Keratinocyte (primary cell): ENCODE results near the gene ITSN1. TPM values are rescaled to one million over a fixed set of nuclear protein-coding genes. Genes with fewer than 3 reads are reported as not detected.
A peak's percentile ranks its signal among the peaks of the same experiment; 100 is the strongest.
"Not testable (repeated sequence)": the region's sequence is repeated elsewhere in the genome, so short reads cannot be mapped to it uniquely, and the experiment has no call there.

Experiments used
- DNase-seq: peaks from one replicate; pipeline ENCODE4 v3.0.0-alpha.2; 2011; ENCODE audit warnings: low read depth, missing footprints, low spot score
- FAIRE-seq: peaks from 2 replicates; lab custom pipeline; 2011; peaks lifted over from hg19 to GRCh38; lab: Jason Lieb, UNC
- H2AFZ ChIP-seq: 2 replicates; pipeline ENCODE4 v1.6.0; 2012; ENCODE audit warnings: low read length, control low read depth, inconsistent platforms; ENCODE audit not compliant: control insufficient read depth
- H3K27ac ChIP-seq: 2 replicates; pipeline ENCODE4 v1.5.1; 2011; ENCODE audit warnings: low read length; ENCODE audit not compliant: control insufficient read depth, insufficient read depth
- H3K27me3 ChIP-seq: 3 replicates; pipeline ENCODE4 v1.6.0; 2011; ENCODE audit warnings: low read length; ENCODE audit not compliant: control insufficient read depth, insufficient read depth; ENCODE audit errors: extremely low read depth
- H3K36me3 ChIP-seq, 2 experiments: 2 replicates in 1 of 2; 3 replicates in 1 of 2; pipeline ENCODE4 v1.5.1; 2011; ENCODE audit warnings: low read length in 2 of 2, mild to moderate bottlenecking in 1 of 2; ENCODE audit not compliant: control insufficient read depth in 2 of 2, insufficient read depth in 2 of 2; ENCODE audit errors: extremely low read depth in 1 of 2
- H3K4me1 ChIP-seq: 3 replicates; pipeline ENCODE4 v1.5.1; 2011; ENCODE audit warnings: low read length; ENCODE audit not compliant: control insufficient read depth, insufficient read depth; ENCODE audit errors: extremely low read depth
- H3K4me2 ChIP-seq: 3 replicates; pipeline ENCODE4 v1.6.0; 2011; ENCODE audit warnings: low read depth, low read length; ENCODE audit not compliant: control insufficient read depth, insufficient read depth; ENCODE audit errors: extremely low read depth
- H3K4me3 ChIP-seq, 3 experiments: fragments of 200-600 bp in 1 of 3; sonication (generic) in 1 of 3; 2 replicates in 2 of 3; 3 replicates in 1 of 3; pipeline ENCODE4 v1.5.1; 2011 to 2016; ENCODE audit warnings: low read length in 3 of 3, mild to moderate bottlenecking in 3 of 3, control low read depth in 2 of 3, inconsistent platforms in 1 of 3, low read depth in 1 of 3, mixed read lengths in 1 of 3, mixed run types in 1 of 3, moderate library complexity in 1 of 3; ENCODE audit not compliant: control insufficient read depth in 2 of 3, insufficient read depth in 2 of 3; ENCODE audit errors: extremely low read depth in 1 of 3
- H3K79me2 ChIP-seq: 2 replicates; pipeline ENCODE4 v1.6.0; 2012; ENCODE audit warnings: low read length; ENCODE audit not compliant: control insufficient read depth, insufficient read depth
- H3K9ac ChIP-seq: 3 replicates; pipeline ENCODE4 v1.6.0; 2011; ENCODE audit warnings: low read length; ENCODE audit not compliant: control insufficient read depth, insufficient read depth; ENCODE audit errors: extremely low read depth
- H3K9me1 ChIP-seq: 3 replicates; pipeline ENCODE4 v1.6.0; 2011; ENCODE audit warnings: low read length; ENCODE audit not compliant: control insufficient read depth, insufficient read depth; ENCODE audit errors: extremely low read depth
- H3K9me3 ChIP-seq: 2 replicates; pipeline ENCODE4 v1.5.1; 2012; ENCODE audit warnings: low read depth, low read length; ENCODE audit not compliant: control insufficient read depth
- H4K20me1 ChIP-seq: 3 replicates; pipeline ENCODE4 v1.6.0; 2011; ENCODE audit warnings: low read length; ENCODE audit not compliant: control insufficient read depth, insufficient read depth; ENCODE audit errors: extremely low read depth
- CTCF ChIP-seq, 3 experiments: IDR thresholded peaks in 1 of 3; conservative IDR thresholded peaks in 1 of 3; optimal IDR thresholded peaks in 1 of 3; 2 replicates in 2 of 3; 3 replicates in 1 of 3; pipeline versions ENCODE3 to v1.5.1; 2011; ENCODE audit warnings: low read length in 3 of 3, mild to moderate bottlenecking in 3 of 3, moderate library complexity in 2 of 3, control low read depth in 1 of 3, inconsistent platforms in 1 of 3; ENCODE audit not compliant: insufficient read depth in 2 of 3; ENCODE audit errors: extremely low read depth in 1 of 3
- EZH2 ChIP-seq: IDR thresholded peaks from one replicate; pipeline ENCODE4 v1.6.1; 2012; ENCODE audit warnings: inconsistent platforms, mild to moderate bottlenecking, low read length, moderate library complexity
- dilution Hi-C: fragments of 300-500 bp; cut with MboI; formaldehyde crosslinking; loops from one replicate; pipeline ENCODE4 v1.7.0; 2020; ENCODE audit warnings: low sequenced_read_pairs; ENCODE audit not compliant: extremely low pct_ligation_motif_present
- polyA plus RNA-seq, 5 experiments: library from polyadenylated mRNA; depleted of rRNA in 3 of 5; stranded (reverse) in 3 of 5; stranded (forward) in 1 of 5; unstranded in 1 of 5; fragments of >200 nt; gene quantifications; 1 replicate in 1 of 5; 2 replicates in 3 of 5; 3 replicates in 1 of 5; pipeline versions ENCODE4 v1.2.1 to v1.2.3, GENCODE V29; 2011 to 2012; ENCODE audit warnings: missing spikeins in 2 of 5, low read depth in 1 of 5, low replicate concordance in 1 of 5

Gene ITSN1
- polyA plus RNA-seq, 1 donor (not counting 4 experiments of a cell fraction or from before 2014, with no cell fraction given), result 34.3 TPM

GRCh38 chr21:33924079-33924765, 281.9 kb downstream of the ITSN1 start:
- no peak overlapping the region for H3K4me3 ChIP-seq
- peaks cover 5% of the 10 kb centered on the region for H3K27me3 ChIP-seq
- H3K9ac ChIP-seq, result no peak overlapping the region
- no peaks in the 10 kb centered on the region for H4K20me1 ChIP-seq
- peak overlapping the region; percentile 33 for H3K4me2 ChIP-seq
- dilution Hi-C loops, result no loop called here
- H3K36me3 ChIP-seq, result no peaks in the 10 kb centered on the region
- peaks cover 6% of the 10 kb centered on the region for H3K4me1 ChIP-seq
- TF ChIP-seq CTCF (optimal IDR thresholded peaks at IDR 0.05 in 1 of 3, IDR thresholded peaks at IDR 0.05 in 1 of 3, conservative IDR thresholded peaks at IDR 0.05 in 1 of 3; ENCODE audit: extremely low read depth in 1 of 3, insufficient read depth in 2 of 3, low read length in 3 of 3), result peak; percentile 85 to 99 (median 92)
- TF ChIP-seq EZH2, result no peak
- H3K9me3 ChIP-seq, result no peaks in the 10 kb centered on the region
- H3K27ac ChIP-seq, result no peak overlapping the region
- no peaks in the 10 kb centered on the region for H3K79me2 ChIP-seq
- FAIRE-seq (peak; percentile 85), DNase-seq (no peak)
- no peaks in the 10 kb centered on the region for H3K9me1 ChIP-seq
- no peak overlapping the region for H2AFZ ChIP-seq

GRCh38 chr21:33924766-33925100, 282.4 kb downstream of the ITSN1 start:
- FAIRE-seq, result peak; percentile 51
- dilution Hi-C loops, result no loop called here

GRCh38 chr21:33926248-33926647, 283.9 kb downstream of the ITSN1 start:
- H3K9me3 ChIP-seq, H3K9ac ChIP-seq, H3K36me3 ChIP-seq, dilution Hi-C loops, H2AFZ ChIP-seq, H3K4me2 ChIP-seq, H3K4me3 ChIP-seq, H3K27me3 ChIP-seq, DNase-seq, H3K4me1 ChIP-seq, H3K9me1 ChIP-seq, FAIRE-seq, H3K27ac ChIP-seq, H4K20me1 ChIP-seq, H3K79me2 ChIP-seq: not testable (repeated sequence)

More at GRCh38 chr21:33924766-33925100, 282.4 kb downstream of the ITSN1 start:
- peaks cover 5% of the 10 kb centered on the region for H3K27me3 ChIP-seq
- H3K9me1 ChIP-seq, result no peaks in the 10 kb centered on the region
- peaks cover 6% of the 10 kb centered on the region for H3K4me1 ChIP-seq
- no peak overlapping the region for H3K9ac ChIP-seq
- H3K79me2 ChIP-seq, result no peaks in the 10 kb centered on the region
- no peak overlapping the region for H2AFZ ChIP-seq
- no peak overlapping the region for H3K4me3 ChIP-seq
- no peaks in the 10 kb centered on the region for H3K9me3 ChIP-seq
- H3K4me2 ChIP-seq, result no peak overlapping the region
- no peak overlapping the region for H3K27ac ChIP-seq
- TF ChIP-seq EZH2 (no peak), CTCF (optimal IDR thresholded peaks at IDR 0.05 in 1 of 3, IDR thresholded peaks at IDR 0.05 in 1 of 3, conservative IDR thresholded peaks at IDR 0.05 in 1 of 3; ENCODE audit: extremely low read depth in 1 of 3, insufficient read depth in 2 of 3, low read length in 3 of 3) (no peak)
- no peaks in the 10 kb centered on the region for H4K20me1 ChIP-seq
- H3K36me3 ChIP-seq, result no peaks in the 10 kb centered on the region
- no peak for DNase-seq
